ENCODE results near the gene RNASE4.
"Not testable (repeated sequence)": the region's sequence is repeated elsewhere in the genome, so short reads cannot be mapped to it uniquely, and the experiment has no call there.

- TF ChIP-seq CTCF (conservative IDR thresholded peaks at IDR 0.05; ENCODE audit: low read depth in 2 of 2); JUNB (IDR thresholded peaks at IDR 0.05; ENCODE audit: unreplicated experiment); POLR2AphosphoS5 (IDR thresholded peaks at IDR 0.05; ENCODE audit: low read depth); STAT1 (IDR thresholded peaks at IDR 0.05; ENCODE audit: unreplicated experiment); EZH2phosphoT487 (IDR thresholded peaks at IDR 0.05; ENCODE audit: unreplicated experiment): not testable (repeated sequence)
- TF ChIP-seq, protein P1, sequence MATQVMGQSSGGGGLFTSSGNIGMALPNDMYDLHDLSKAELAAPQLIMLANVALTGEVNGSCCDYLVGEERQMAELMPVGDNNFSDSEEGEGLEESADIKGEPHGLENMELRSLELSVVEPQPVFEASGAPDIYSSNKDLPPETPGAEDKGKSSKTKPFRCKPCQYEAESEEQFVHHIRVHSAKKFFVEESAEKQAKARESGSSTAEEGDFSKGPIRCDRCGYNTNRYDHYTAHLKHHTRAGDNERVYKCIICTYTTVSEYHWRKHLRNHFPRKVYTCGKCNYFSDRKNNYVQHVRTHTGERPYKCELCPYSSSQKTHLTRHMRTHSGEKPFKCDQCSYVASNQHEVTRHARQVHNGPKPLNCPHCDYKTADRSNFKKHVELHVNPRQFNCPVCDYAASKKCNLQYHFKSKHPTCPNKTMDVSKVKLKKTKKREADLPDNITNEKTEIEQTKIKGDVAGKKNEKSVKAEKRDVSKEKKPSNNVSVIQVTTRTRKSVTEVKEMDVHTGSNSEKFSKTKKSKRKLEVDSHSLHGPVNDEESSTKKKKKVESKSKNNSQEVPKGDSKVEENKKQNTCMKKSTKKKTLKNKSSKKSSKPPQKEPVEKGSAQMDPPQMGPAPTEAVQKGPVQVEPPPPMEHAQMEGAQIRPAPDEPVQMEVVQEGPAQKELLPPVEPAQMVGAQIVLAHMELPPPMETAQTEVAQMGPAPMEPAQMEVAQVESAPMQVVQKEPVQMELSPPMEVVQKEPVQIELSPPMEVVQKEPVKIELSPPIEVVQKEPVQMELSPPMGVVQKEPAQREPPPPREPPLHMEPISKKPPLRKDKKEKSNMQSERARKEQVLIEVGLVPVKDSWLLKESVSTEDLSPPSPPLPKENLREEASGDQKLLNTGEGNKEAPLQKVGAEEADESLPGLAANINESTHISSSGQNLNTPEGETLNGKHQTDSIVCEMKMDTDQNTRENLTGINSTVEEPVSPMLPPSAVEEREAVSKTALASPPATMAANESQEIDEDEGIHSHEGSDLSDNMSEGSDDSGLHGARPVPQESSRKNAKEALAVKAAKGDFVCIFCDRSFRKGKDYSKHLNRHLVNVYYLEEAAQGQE (IDR thresholded peaks at IDR 0.05; ENCODE audit: unreplicated experiment) = not testable (repeated sequence)
These were observed 17.9 kb upstream of the RNASE4 start for GRCh38 chr14:20666400-20666961.
